GM21717 (cell line): ENCODE data around the gene NCAPG2.
"Not testable (repeated sequence)": the region's sequence is repeated elsewhere in the genome, so short reads cannot be mapped to it uniquely, and the experiment has no call there.

ENCODE experiments used
- ATAC-seq: cut with Tn5 transposase; IDR thresholded peaks from one replicate; pipeline ENCODE4 v1.9.1; 2021; ENCODE audit warnings: mild to moderate bottlenecking, moderate library complexity; ENCODE audit not compliant: unreplicated experiment

NCAPG2 gene

GRCh38 chr7:158710651-158711102, 6.1 kb upstream of the NCAPG2 start:
- ATAC-seq, result no peak

- no peak for ATAC-seq
These were observed 3.0 kb upstream of the NCAPG2 start for GRCh38 chr7:158707610-158708009.

- ATAC-seq, result no peak
These were observed 2.3 kb upstream of the NCAPG2 start for GRCh38 chr7:158706710-158707590.

- ATAC-seq, result no peak
These were observed 1.7 kb upstream of the NCAPG2 start for GRCh38 chr7:158706273-158706704.

- peak; percentile 18 for ATAC-seq
These were observed 738 bp upstream of the NCAPG2 start for GRCh38 chr7:158705234-158705850.

- ATAC-seq, result not testable (repeated sequence)
These were observed 703 bp downstream of the NCAPG2 start for GRCh38 chr7:158703679-158704523.

- ATAC-seq, result no peak
These were observed 1.7 kb downstream of the NCAPG2 start for GRCh38 chr7:158702944-158703343.

GRCh38 chr7:158702196-158702595, 2.4 kb downstream of the NCAPG2 start:
- no peak for ATAC-seq

- ATAC-seq, result no peak
These were observed 4.6 kb downstream of the NCAPG2 start for GRCh38 chr7:158700008-158700407.

GRCh38 chr7:158699341-158699740, 5.3 kb downstream of the NCAPG2 start:
- ATAC-seq, result no peak

- ATAC-seq, result no peak
These were observed 5.9 kb downstream of the NCAPG2 start for GRCh38 chr7:158698657-158699195.

- ATAC-seq, result not testable (repeated sequence)
These were observed 7.0 kb downstream of the NCAPG2 start for GRCh38 chr7:158697597-158697996.

- ATAC-seq, result peak; percentile 86
These were observed 8.7 kb downstream of the NCAPG2 start for GRCh38 chr7:158695726-158696452.

- ATAC-seq, result no peak
These were observed 9.5 kb downstream of the NCAPG2 start for GRCh38 chr7:158695056-158695455.

GRCh38 chr7:158694650-158695049, 10.0 kb downstream of the NCAPG2 start:
- ATAC-seq, result no peak

- no peak for ATAC-seq
These were observed 15.1 kb downstream of the NCAPG2 start for GRCh38 chr7:158689488-158689887.

- ATAC-seq, result no peak
These were observed 17.2 kb downstream of the NCAPG2 start for GRCh38 chr7:158687406-158687805.

- ATAC-seq, result no peak
These were observed 18.9 kb downstream of the NCAPG2 start for GRCh38 chr7:158685693-158686092.

- no peak for ATAC-seq
These were observed 20.3 kb downstream of the NCAPG2 start for GRCh38 chr7:158684329-158684728.

- ATAC-seq, result no peak
These were observed 21.1 kb downstream of the NCAPG2 start for GRCh38 chr7:158683541-158683940.
